ENCODE results near the gene SDF2L1.

- TF ChIP-seq, protein P1, sequence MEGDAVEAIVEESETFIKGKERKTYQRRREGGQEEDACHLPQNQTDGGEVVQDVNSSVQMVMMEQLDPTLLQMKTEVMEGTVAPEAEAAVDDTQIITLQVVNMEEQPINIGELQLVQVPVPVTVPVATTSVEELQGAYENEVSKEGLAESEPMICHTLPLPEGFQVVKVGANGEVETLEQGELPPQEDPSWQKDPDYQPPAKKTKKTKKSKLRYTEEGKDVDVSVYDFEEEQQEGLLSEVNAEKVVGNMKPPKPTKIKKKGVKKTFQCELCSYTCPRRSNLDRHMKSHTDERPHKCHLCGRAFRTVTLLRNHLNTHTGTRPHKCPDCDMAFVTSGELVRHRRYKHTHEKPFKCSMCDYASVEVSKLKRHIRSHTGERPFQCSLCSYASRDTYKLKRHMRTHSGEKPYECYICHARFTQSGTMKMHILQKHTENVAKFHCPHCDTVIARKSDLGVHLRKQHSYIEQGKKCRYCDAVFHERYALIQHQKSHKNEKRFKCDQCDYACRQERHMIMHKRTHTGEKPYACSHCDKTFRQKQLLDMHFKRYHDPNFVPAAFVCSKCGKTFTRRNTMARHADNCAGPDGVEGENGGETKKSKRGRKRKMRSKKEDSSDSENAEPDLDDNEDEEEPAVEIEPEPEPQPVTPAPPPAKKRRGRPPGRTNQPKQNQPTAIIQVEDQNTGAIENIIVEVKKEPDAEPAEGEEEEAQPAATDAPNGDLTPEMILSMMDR (conservative IDR thresholded peaks at IDR 0.05; ENCODE audit: low read length), result no peak
- TF ChIP-seq EZH2phosphoT487 (IDR thresholded peaks at IDR 0.05; ENCODE audit: borderline replicate concordance, low read depth, low read length), result no peak
Measured at GRCh38 chr22:21661991-21662390, 19.9 kb downstream of the SDF2L1 start.
